ENCODE results near the gene SMIM20.
"Not testable (repeated sequence)": the region's sequence is repeated elsewhere in the genome, so short reads cannot be mapped to it uniquely, and the experiment has no call there.

GRCh38 chr4:25866401-25866800 lies 47.6 kb upstream of the SMIM20 start:
- TF ChIP-seq, protein P1, sequence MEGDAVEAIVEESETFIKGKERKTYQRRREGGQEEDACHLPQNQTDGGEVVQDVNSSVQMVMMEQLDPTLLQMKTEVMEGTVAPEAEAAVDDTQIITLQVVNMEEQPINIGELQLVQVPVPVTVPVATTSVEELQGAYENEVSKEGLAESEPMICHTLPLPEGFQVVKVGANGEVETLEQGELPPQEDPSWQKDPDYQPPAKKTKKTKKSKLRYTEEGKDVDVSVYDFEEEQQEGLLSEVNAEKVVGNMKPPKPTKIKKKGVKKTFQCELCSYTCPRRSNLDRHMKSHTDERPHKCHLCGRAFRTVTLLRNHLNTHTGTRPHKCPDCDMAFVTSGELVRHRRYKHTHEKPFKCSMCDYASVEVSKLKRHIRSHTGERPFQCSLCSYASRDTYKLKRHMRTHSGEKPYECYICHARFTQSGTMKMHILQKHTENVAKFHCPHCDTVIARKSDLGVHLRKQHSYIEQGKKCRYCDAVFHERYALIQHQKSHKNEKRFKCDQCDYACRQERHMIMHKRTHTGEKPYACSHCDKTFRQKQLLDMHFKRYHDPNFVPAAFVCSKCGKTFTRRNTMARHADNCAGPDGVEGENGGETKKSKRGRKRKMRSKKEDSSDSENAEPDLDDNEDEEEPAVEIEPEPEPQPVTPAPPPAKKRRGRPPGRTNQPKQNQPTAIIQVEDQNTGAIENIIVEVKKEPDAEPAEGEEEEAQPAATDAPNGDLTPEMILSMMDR (IDR thresholded peaks at IDR 0.05): not testable (repeated sequence)
- TF ChIP-seq EZH2phosphoT487 (IDR thresholded peaks at IDR 0.05): not testable (repeated sequence)
